DND-41 (cell line): ENCODE measurements around the gene SMIM41.

Experiments
- CTCF ChIP-seq: IDR thresholded peaks from 2 replicates; pipeline ENCODE4 v1.5.1; 2012; ENCODE audit warnings: borderline replicate concordance, low read length, moderate library complexity, mild to moderate bottlenecking; ENCODE audit not compliant: poor library complexity, severe bottlenecking; ENCODE audit errors: extremely low read depth
- EZH2 ChIP-seq: IDR thresholded peaks from 3 replicates; pipeline ENCODE4 v1.6.1; 2012; ENCODE audit warnings: borderline replicate concordance, low read depth, mild to moderate bottlenecking, moderate library complexity, low read length, inconsistent platforms; ENCODE audit not compliant: severe bottlenecking

DNA sequence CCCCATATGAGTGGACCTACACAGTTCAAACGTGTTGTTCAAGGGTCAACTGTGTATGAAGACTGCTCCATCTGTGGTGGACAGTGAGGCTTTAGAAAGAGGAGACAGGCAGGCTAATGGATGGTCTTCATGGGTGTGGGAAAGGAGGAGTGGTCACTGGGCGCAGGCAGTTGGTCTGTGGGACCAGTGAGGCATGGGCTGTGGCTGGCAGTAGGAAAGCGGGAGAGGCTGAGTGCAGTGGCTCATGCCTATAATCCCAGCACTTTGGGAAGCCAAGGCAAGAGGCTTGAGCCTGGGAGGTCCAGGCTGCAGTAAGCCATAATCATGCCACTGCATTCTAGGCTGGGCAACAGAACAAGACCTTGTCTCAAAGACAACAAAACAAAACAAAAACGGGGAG, 30.2 kb upstream of the SMIM41 start:
- TF ChIP-seq CTCF (no peak), EZH2 (no peak)
